Keratinocyte (primary cell): Measurements from ENCODE around the gene GNPTAB.

ENCODE experiments used
- EZH2 ChIP-seq: IDR thresholded peaks from one replicate; pipeline ENCODE4 v1.6.1; 2012; ENCODE audit warnings: inconsistent platforms, mild to moderate bottlenecking, low read length, moderate library complexity
- TF ChIP-seq, protein P1 (sequence below), 3 experiments: IDR thresholded peaks in 1 of 3; conservative IDR thresholded peaks in 1 of 3; optimal IDR thresholded peaks in 1 of 3; 2 replicates in 2 of 3; 3 replicates in 1 of 3; pipeline versions ENCODE3 to v1.5.1; 2011; ENCODE audit warnings: low read length in 3 of 3, mild to moderate bottlenecking in 3 of 3, moderate library complexity in 2 of 3, control low read depth in 1 of 3, inconsistent platforms in 1 of 3; ENCODE audit not compliant: insufficient read depth in 2 of 3; ENCODE audit errors: extremely low read depth in 1 of 3

DNA sequence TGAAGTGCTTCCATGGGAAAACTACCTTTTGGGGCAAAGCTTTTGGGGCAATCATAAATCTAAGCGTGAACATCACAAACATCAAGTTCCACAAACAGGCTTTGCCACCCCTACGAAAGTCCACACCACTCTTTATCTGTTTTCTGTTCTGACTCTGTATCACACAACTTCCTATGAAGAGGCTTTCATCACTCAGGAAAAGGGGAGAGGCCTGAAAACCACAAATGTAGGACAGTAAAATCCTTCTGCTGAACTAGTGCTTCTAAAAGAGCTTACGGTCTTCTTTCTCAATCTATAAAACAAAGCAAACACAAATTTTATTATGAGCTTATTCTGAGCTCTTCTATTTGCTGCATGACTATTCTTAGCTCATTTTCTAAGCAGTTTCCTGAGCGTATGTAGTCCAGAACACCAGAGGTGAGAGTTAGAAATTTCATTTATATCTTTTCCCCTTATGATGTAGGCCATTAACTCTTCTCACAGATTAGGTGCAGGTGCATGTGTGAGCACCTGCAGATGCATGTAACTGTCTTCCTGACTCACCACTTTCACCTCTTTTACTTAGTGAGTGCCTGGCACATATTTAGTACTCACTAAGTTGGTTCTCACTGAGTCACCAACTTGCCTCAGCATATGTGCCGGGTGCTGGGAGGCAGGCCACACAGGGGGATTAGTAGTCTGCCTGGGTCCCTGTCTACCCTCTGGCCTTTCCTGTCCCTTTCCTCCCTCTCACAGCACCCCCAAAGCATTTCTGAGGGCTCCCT lies 58.6 kb downstream of the GNPTAB start:
- TF ChIP-seq, protein P1, sequence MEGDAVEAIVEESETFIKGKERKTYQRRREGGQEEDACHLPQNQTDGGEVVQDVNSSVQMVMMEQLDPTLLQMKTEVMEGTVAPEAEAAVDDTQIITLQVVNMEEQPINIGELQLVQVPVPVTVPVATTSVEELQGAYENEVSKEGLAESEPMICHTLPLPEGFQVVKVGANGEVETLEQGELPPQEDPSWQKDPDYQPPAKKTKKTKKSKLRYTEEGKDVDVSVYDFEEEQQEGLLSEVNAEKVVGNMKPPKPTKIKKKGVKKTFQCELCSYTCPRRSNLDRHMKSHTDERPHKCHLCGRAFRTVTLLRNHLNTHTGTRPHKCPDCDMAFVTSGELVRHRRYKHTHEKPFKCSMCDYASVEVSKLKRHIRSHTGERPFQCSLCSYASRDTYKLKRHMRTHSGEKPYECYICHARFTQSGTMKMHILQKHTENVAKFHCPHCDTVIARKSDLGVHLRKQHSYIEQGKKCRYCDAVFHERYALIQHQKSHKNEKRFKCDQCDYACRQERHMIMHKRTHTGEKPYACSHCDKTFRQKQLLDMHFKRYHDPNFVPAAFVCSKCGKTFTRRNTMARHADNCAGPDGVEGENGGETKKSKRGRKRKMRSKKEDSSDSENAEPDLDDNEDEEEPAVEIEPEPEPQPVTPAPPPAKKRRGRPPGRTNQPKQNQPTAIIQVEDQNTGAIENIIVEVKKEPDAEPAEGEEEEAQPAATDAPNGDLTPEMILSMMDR (optimal IDR thresholded peaks at IDR 0.05 in 1 of 3, IDR thresholded peaks at IDR 0.05 in 1 of 3, conservative IDR thresholded peaks at IDR 0.05 in 1 of 3; ENCODE audit: extremely low read depth in 1 of 3, insufficient read depth in 2 of 3, low read length in 3 of 3) = no peak
- TF ChIP-seq EZH2 = no peak
